Epithelial cell of esophagus (primary cell): ENCODE data around the gene SPA17.

Source experiments
- DNase-seq: peaks from one replicate; pipeline ENCODE4 v3.0.0; 2010; ENCODE audit warnings: low read depth
- H3K4me3 ChIP-seq: 2 replicates; pipeline ENCODE4 v1.5.1; 2011; ENCODE audit warnings: mild to moderate bottlenecking, low read length, control low read depth
- TF ChIP-seq, protein P1 (sequence below): IDR thresholded peaks from 2 replicates; pipeline ENCODE4 v1.5.1; 2011; ENCODE audit warnings: low read depth, mild to moderate bottlenecking, low read length, control low read depth, inconsistent platforms; ENCODE audit not compliant: insufficient read depth; ENCODE audit errors: missing control alignments

SPA17 gene

DNA sequence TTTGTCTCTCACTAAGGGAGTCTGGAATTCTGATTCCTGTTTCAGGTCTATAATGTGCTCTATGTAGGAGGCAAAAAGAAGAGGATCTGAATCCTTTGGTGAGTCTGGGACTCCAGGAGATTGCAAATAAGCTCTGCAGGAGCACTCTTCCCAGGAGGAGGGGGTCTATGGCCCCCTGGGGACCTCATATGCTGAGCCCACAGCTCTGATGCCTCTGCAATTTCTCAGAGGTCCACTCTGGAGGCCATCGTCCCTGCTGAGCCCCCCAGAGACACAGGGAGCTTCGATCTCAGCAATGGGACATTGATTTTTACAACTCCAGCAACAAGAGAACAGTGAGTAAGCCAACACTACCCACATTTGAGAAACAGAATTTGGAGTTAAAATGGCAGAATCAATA is 45.8 kb downstream of the SPA17 start:
- no peak overlapping the region for H3K4me3 ChIP-seq
- TF ChIP-seq, protein P1, sequence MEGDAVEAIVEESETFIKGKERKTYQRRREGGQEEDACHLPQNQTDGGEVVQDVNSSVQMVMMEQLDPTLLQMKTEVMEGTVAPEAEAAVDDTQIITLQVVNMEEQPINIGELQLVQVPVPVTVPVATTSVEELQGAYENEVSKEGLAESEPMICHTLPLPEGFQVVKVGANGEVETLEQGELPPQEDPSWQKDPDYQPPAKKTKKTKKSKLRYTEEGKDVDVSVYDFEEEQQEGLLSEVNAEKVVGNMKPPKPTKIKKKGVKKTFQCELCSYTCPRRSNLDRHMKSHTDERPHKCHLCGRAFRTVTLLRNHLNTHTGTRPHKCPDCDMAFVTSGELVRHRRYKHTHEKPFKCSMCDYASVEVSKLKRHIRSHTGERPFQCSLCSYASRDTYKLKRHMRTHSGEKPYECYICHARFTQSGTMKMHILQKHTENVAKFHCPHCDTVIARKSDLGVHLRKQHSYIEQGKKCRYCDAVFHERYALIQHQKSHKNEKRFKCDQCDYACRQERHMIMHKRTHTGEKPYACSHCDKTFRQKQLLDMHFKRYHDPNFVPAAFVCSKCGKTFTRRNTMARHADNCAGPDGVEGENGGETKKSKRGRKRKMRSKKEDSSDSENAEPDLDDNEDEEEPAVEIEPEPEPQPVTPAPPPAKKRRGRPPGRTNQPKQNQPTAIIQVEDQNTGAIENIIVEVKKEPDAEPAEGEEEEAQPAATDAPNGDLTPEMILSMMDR: no peak
- no peak for DNase-seq

DNA sequence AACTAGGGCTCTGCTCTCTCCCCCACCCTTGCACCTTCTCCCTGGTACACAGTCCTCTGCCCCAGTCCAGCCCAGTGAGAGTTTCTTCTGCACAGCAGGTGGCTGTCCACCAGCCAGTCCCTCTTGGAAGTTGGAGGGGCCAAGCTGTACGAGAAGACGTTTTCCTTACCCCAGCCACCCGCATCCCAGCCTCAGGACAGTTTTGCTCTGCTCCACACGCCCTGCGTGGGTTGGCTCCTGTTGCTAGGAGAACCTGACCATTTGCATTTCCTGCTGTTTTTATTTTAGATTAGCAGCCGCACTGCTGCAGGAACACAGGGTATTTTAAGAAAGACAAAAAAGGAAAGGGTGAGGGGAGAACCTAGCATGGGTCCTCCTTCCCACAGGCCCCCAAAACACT is 48.5 kb downstream of the SPA17 start:
- no peak for DNase-seq
- no peak overlapping the region for H3K4me3 ChIP-seq
- TF ChIP-seq, protein P1: no peak

DNA sequence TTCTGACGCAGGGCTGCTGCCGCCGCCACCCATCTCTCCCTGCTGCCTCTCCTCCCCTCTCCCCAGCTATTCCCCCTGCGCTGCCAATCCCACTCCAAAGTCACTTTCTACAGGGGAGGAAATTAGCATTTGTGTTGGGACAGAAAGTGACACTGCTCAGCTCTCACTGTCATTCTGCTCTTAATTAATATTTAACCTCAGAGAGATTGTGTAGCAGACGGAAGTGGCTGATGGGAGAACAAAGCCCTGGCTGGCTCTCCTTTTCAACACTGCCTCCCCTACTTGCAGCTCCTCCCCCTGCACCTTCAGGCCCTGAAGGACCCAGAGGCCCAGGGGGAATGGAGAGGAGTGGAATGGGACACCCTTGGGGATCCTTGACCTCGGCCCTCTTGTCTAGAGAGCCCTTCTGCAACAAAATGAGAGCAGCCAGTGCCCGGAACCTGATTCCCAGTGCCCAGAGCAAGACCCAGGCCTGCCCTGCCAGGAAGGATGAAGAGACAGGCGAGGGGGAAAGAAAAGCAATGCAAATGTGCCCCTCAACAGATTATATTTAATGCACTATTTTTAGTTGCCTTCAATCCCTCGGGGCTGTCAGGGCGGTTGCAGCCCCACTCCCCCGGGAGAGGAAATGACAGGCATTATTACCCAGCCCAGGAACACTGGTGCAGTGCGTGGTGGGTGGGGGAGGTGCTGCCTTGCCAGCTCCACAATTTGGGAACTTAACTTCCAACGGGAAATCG is 51.4 kb downstream of the SPA17 start:
- no peak overlapping the region for H3K4me3 ChIP-seq
- DNase-seq: no peak
- TF ChIP-seq, protein P1: no peak

DNA sequence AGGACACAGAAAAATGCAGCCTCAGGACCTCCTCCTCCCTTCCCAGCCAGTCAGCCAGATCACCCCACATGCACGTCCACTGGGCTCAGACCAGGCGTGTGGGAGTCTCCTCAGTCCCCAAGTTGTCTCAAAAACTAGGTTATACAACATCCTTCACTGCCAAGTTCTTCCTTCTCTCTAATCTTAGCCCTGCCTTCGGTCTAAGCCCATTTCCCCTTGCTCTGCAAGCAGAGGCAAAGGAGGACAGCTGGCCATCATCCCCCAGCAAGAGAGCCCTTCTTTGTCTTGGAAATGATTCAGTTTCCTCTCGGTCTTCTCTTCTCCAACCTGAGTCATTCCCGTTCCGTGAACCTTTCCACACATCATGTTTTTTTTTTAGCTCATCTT is 52.0 kb downstream of the SPA17 start:
- peak; percentile 78 for DNase-seq
- H3K4me3 ChIP-seq: no peak overlapping the region

DNA sequence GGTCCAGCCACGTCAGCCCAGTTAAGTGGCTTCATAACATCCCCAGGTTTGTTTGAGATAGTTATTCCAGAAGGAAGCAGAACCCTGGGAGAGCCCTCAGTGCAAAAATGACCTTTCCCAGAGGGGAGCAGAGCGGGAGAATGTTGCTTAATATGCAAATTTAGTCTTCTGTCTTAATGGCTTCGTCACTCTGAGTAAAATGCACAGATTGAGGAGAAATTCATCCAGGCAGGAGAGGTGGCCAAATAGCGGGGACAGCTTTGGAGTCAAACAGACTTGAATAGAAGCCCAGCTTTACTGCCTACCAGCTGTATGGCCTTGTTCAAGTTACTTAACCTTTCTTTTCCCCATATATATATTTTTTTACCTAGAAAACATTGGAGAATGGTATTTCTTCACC is 53.8 kb downstream of the SPA17 start:
- no peak overlapping the region for H3K4me3 ChIP-seq
- DNase-seq: no peak
- TF ChIP-seq, protein P1: no peak

More for the DNA sequence above, 52.0 kb downstream of the SPA17 start:
- TF ChIP-seq, protein P1: no peak

DNA sequence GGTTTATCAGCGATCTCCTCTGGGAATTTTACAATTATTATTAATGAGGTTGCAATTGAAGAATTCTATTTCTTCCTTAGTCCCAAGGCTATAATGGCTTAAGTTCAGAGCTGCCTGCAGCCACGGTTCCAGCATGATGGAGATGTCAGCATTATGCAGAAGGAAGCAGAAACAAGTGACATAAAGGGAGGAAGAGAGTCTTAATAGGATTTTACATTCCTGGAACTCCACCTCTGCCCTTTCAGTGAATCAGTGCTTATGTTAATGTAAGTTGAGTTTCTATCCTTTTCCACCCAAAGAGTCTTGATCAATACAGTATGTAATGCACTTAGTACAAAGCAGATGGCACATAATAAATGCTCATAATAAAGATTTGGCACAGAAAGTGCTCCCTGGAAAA is 54.4 kb downstream of the SPA17 start:
- DNase-seq: no peak
- no peak overlapping the region for H3K4me3 ChIP-seq
- TF ChIP-seq, protein P1: no peak

DNA sequence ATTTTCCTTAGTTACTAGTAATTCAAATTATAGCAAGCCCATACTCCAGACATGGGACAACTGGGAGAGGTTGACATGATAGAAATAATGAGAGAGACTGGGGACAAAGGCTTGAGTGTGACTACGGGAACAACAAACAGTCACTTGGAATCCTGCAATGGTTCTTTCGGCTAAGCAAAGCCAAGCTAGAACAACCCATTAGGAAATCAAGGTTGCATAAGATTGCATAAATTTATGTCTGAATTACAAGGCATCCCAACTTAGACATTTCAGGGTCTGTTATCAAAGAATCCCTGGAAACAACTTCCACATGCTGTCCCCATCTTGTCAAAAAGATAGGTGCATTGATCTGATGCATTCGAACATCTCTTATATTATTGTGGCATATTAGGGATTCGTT is 55.9 kb downstream of the SPA17 start:
- TF ChIP-seq, protein P1: no peak
- no peak overlapping the region for H3K4me3 ChIP-seq
- DNase-seq: no peak
